CD4-positive, CD25-positive, alpha-beta regulatory T cell (primary cell): ENCODE results near the gene CTH. TPM values are rescaled to one million over a fixed set of nuclear protein-coding genes. Genes with fewer than 3 reads are reported as not detected.
"Not testable (repeated sequence)": the region's sequence is repeated elsewhere in the genome, so short reads cannot be mapped to it uniquely, and the experiment has no call there.

ENCODE experiments used
- ATAC-seq, 2 donors: fragments of 150-1000 bp; cut with Tn5 transposase; one replicate each; pipeline ENCODE4 v1.10.0; 2021; ENCODE audit warnings: low read depth in 2 of 2, moderate number of reproducible peaks in 2 of 2, moderate library complexity in 1 of 2
- DNase-seq, 3 donors: peaks; one replicate each; pipeline versions ENCODE4 v3.0.0 to v3.0.0-alpha.2; 2012 to 2022; ENCODE audit warnings: mixed read lengths in 1 of 3
- H3K27ac ChIP-seq: one replicate; pipeline ENCODE4 v1.7.0; 2013; ENCODE audit warnings: mild to moderate bottlenecking, low read length; ENCODE audit not compliant: insufficient read depth, poor library complexity, severe bottlenecking
- H3K27me3 ChIP-seq: one replicate; pipeline ENCODE4 v1.7.0; 2013; ENCODE audit warnings: low read length; ENCODE audit not compliant: control insufficient read depth, insufficient read depth
- H3K36me3 ChIP-seq: one replicate; pipeline ENCODE4 v1.7.0; 2013; ENCODE audit warnings: mild to moderate bottlenecking, low read length, moderate library complexity; ENCODE audit not compliant: control insufficient read depth, insufficient read depth
- H3K4me1 ChIP-seq: 2 replicates; pipeline ENCODE4 v1.7.0; 2013; ENCODE audit warnings: mild to moderate bottlenecking, low read length; ENCODE audit not compliant: insufficient read depth, control insufficient read depth, poor library complexity, severe bottlenecking
- H3K4me3 ChIP-seq: one replicate; pipeline ENCODE4 v1.7.0; 2013; ENCODE audit warnings: low read depth, mild to moderate bottlenecking, low read length, moderate library complexity
- H3K9me3 ChIP-seq, 2 experiments: 1 replicate in 1 of 2; 2 replicates in 1 of 2; pipeline ENCODE4 v1.7.0; 2013; ENCODE audit warnings: low read length in 2 of 2, mild to moderate bottlenecking in 1 of 2, moderate library complexity in 1 of 2; ENCODE audit not compliant: control insufficient read depth in 2 of 2
- H3K27ac Mint-ChIP-seq, 3 donors: one replicate each; pipeline ENCODE4 v1.8.0; 2020 to 2022; ENCODE audit warnings: mild to moderate bottlenecking in 3 of 3, mixed read lengths in 3 of 3, moderate library complexity in 2 of 3
- H3K27me3 Mint-ChIP-seq: one replicate; pipeline ENCODE4 v1.8.0; 2022; ENCODE audit warnings: mild to moderate bottlenecking, mixed read lengths
- H3K36me3 Mint-ChIP-seq: one replicate; pipeline ENCODE4 v1.8.0; 2020; ENCODE audit warnings: mixed read lengths
- H3K4me1 Mint-ChIP-seq, 4 donors: one replicate each; pipeline ENCODE4 v1.8.0; 2020 to 2022; ENCODE audit warnings: mixed read lengths in 4 of 4, mild to moderate bottlenecking in 1 of 4
- H3K4me3 Mint-ChIP-seq, 4 donors: one replicate each; pipeline ENCODE4 v1.8.0; 2020 to 2022; ENCODE audit warnings: mild to moderate bottlenecking in 4 of 4, mixed read lengths in 4 of 4, moderate library complexity in 3 of 4
- H3K9me3 Mint-ChIP-seq, 7 donors: one replicate each; pipeline ENCODE4 v1.8.0; 2020 to 2022; ENCODE audit warnings: mixed read lengths in 7 of 7, mild to moderate bottlenecking in 3 of 7, moderate library complexity in 2 of 7
- polyA plus RNA-seq, 4 donors: library from polyadenylated mRNA; unstranded; fragments of 300-500 nt; fragmentation: Illumina TruSeq; gene quantifications; one replicate each; pipeline ENCODE4 v1.2.3, GENCODE V29; 2021
- total RNA-seq: library from RNA; stranded (reverse); gene quantifications from one replicate; pipeline ENCODE4 v1.2.3, GENCODE V29; 2022

Gene CTH
- total and polyA plus RNA-seq, 5 donors from 2014 or later = 0.71 to 4.6 (median 2.0) TPM; not detected in 1

GRCh38 chr1:70409136-70409535, 1.9 kb upstream of the CTH start:
- Mint-ChIP-seq H3K36me3 (no peaks in the 10 kb centered on the region), H3K9me3 (peaks cover 0 to 2% (median 0%) of the 10 kb centered on the region in 7 donors), H3K27me3 (peaks cover 24% of the 10 kb centered on the region), H3K27ac (no peak overlapping the region), H3K4me1 (peaks cover 10 to 29% (median 22%) of the 10 kb centered on the region in 4 donors), H3K4me3 (no peak overlapping the region)
- H3K4me3 ChIP-seq = no peak overlapping the region
- peaks cover 14% of the 10 kb centered on the region for H3K4me1 ChIP-seq
- no peaks in the 10 kb centered on the region for H3K36me3 ChIP-seq
- peaks cover 4% of the 10 kb centered on the region for H3K27me3 ChIP-seq
- H3K27ac ChIP-seq = no peak overlapping the region
- DNase-seq (no peak), ATAC-seq (no peak)
- no peaks in the 10 kb centered on the region for H3K9me3 ChIP-seq

GRCh38 chr1:70411360-70411844, 334 bp downstream of the CTH start:
- peaks cover 14% of the 10 kb centered on the region for H3K4me1 ChIP-seq
- peak overlapping the region; percentile 89 for H3K4me3 ChIP-seq
- no peaks in the 10 kb centered on the region for H3K9me3 ChIP-seq
- Mint-ChIP-seq H3K36me3 (no peaks in the 10 kb centered on the region), H3K4me3 (peak overlapping the region; percentile 93 to 98 (median 96)), H3K27me3 (peaks cover 18% of the 10 kb centered on the region), H3K4me1 (peaks cover 10 to 29% (median 22%) of the 10 kb centered on the region in 4 donors), H3K9me3 (no peaks in the 10 kb centered on the region), H3K27ac (peak overlapping the region; percentile 90 to 98 (median 98))
- DNase-seq (no peak), ATAC-seq (peak in 1 of 2 donors; percentile 1)
- peak overlapping the region; percentile 90 for H3K27ac ChIP-seq
- H3K27me3 ChIP-seq = peaks cover 1% of the 10 kb centered on the region
- no peaks in the 10 kb centered on the region for H3K36me3 ChIP-seq

- Mint-ChIP-seq H3K27me3 (peaks cover 10% of the 10 kb centered on the region), H3K9me3 (no peaks in the 10 kb centered on the region), H3K4me1 (peaks cover 6 to 21% (median 14%) of the 10 kb centered on the region in 4 donors), H3K27ac (no peak overlapping the region), H3K4me3 (no peak overlapping the region), H3K36me3 (peaks cover 8% of the 10 kb centered on the region)
- H3K27me3 ChIP-seq = no peaks in the 10 kb centered on the region
- H3K4me1 ChIP-seq = peaks cover 8% of the 10 kb centered on the region
- no peak for DNase-seq
- no peaks in the 10 kb centered on the region for H3K36me3 ChIP-seq
- H3K9me3 ChIP-seq = no peaks in the 10 kb centered on the region
- no peak overlapping the region for H3K27ac ChIP-seq
- no peak overlapping the region for H3K4me3 ChIP-seq
- no peak for ATAC-seq
These were observed 4.8 kb downstream of the CTH start for GRCh38 chr1:70415882-70416281.

GRCh38 chr1:70418973-70419734, 8.1 kb downstream of the CTH start:
- H3K27ac Mint-ChIP-seq, DNase-seq, H3K27ac ChIP-seq, ATAC-seq, H3K4me3 ChIP-seq, H3K36me3 ChIP-seq, H3K4me3 Mint-ChIP-seq, H3K27me3 Mint-ChIP-seq, H3K4me1 ChIP-seq, H3K27me3 ChIP-seq, H3K4me1 Mint-ChIP-seq, H3K9me3 Mint-ChIP-seq, H3K9me3 ChIP-seq, H3K36me3 Mint-ChIP-seq: not testable (repeated sequence)

GRCh38 chr1:70420320-70420719, 9.3 kb downstream of the CTH start:
- no peak overlapping the region for H3K4me3 Mint-ChIP-seq
- no peaks in the 10 kb centered on the region for H3K4me1 Mint-ChIP-seq
- ATAC-seq (no peak), DNase-seq (no peak)
- H3K27ac Mint-ChIP-seq = no peak overlapping the region
- H3K9me3 Mint-ChIP-seq = no peaks in the 10 kb centered on the region
- Histone ChIP-seq H3K9me3 (no peaks in the 10 kb centered on the region), H3K27me3 (no peaks in the 10 kb centered on the region), H3K4me3 (no peak overlapping the region), H3K36me3 (no peaks in the 10 kb centered on the region), H3K27ac (no peak overlapping the region), H3K4me1 (no peaks in the 10 kb centered on the region)
- peaks cover 5% of the 10 kb centered on the region for H3K27me3 Mint-ChIP-seq
- H3K36me3 Mint-ChIP-seq = peaks cover 8% of the 10 kb centered on the region

GRCh38 chr1:70426154-70427131, 15.4 kb downstream of the CTH start:
- Histone ChIP-seq H3K4me3 (no peak overlapping the region), H3K27me3 (no peaks in the 10 kb centered on the region), H3K4me1 (no peaks in the 10 kb centered on the region), H3K9me3 (no peaks in the 10 kb centered on the region), H3K36me3 (no peaks in the 10 kb centered on the region), H3K27ac (no peak overlapping the region)
- H3K4me1 Mint-ChIP-seq = peaks cover 0 to 3% (median 0%) of the 10 kb centered on the region in 4 donors
- no peak overlapping the region for H3K27ac Mint-ChIP-seq
- H3K9me3 Mint-ChIP-seq = no peaks in the 10 kb centered on the region
- DNase-seq (no peak), ATAC-seq (no peak)
- H3K27me3 Mint-ChIP-seq = peaks cover 5% of the 10 kb centered on the region
- no peak overlapping the region for H3K4me3 Mint-ChIP-seq
- H3K36me3 Mint-ChIP-seq = peaks cover 6% of the 10 kb centered on the region

GRCh38 chr1:70427976-70428375, 16.9 kb downstream of the CTH start:
- DNase-seq = no peak
- H3K9me3 ChIP-seq = no peaks in the 10 kb centered on the region
- Mint-ChIP-seq H3K36me3 (peaks cover 19% of the 10 kb centered on the region), H3K27me3 (peaks cover 5% of the 10 kb centered on the region), H3K4me3 (no peak overlapping the region), H3K9me3 (no peaks in the 10 kb centered on the region), H3K27ac (no peak overlapping the region), H3K4me1 (peaks cover 0 to 3% (median 0%) of the 10 kb centered on the region in 4 donors)
- H3K27me3 ChIP-seq = no peaks in the 10 kb centered on the region
- no peak overlapping the region for H3K4me3 ChIP-seq
- H3K4me1 ChIP-seq = no peaks in the 10 kb centered on the region
- no peak for ATAC-seq
- H3K27ac ChIP-seq = no peak overlapping the region
- H3K36me3 ChIP-seq = no peaks in the 10 kb centered on the region
